Subcutaneous abdominal adipose tissue (tissue), 5 donors: ENCODE results near the gene VPS13D.

ENCODE experiments used
- H3K27ac ChIP-seq: one replicate; pipeline ENCODE4 v1.7.0; 2013; ENCODE audit warnings: low read depth, mild to moderate bottlenecking, inconsistent platforms, low read length, moderate library complexity
- H3K27me3 ChIP-seq, 5 donors: one replicate each; pipeline ENCODE4 v1.7.0; 2013; ENCODE audit warnings: low read length in 5 of 5, inconsistent platforms in 1 of 5; ENCODE audit not compliant: control insufficient read depth in 5 of 5, insufficient read depth in 4 of 5
- H3K36me3 ChIP-seq, 5 donors: one replicate each; pipeline ENCODE4 v1.7.0; 2013; ENCODE audit warnings: low read length in 5 of 5; ENCODE audit not compliant: control insufficient read depth in 5 of 5, insufficient read depth in 5 of 5
- H3K4me1 ChIP-seq, 5 donors: one replicate each; pipeline ENCODE4 v1.7.0; 2013; ENCODE audit warnings: low read length in 5 of 5, mild to moderate bottlenecking in 3 of 5, moderate library complexity in 1 of 5; ENCODE audit not compliant: control insufficient read depth in 5 of 5, insufficient read depth in 5 of 5
- H3K4me3 ChIP-seq, 5 donors: one replicate each; pipeline ENCODE4 v1.7.0; 2013; ENCODE audit warnings: low read length in 5 of 5, low read depth in 1 of 5
- H3K9ac ChIP-seq, 5 donors: one replicate each; pipeline ENCODE4 v1.7.0; 2013; ENCODE audit warnings: low read length in 5 of 5, mild to moderate bottlenecking in 4 of 5, moderate library complexity in 3 of 5
- H3K9me3 ChIP-seq, 5 donors: one replicate each; pipeline ENCODE4 v1.7.0; 2013; ENCODE audit warnings: low read length in 5 of 5; ENCODE audit not compliant: control insufficient read depth in 5 of 5
- donor health status: healthy.
- donor health status: healthy.
- donor health status: healthy.
- donor health status: healthy.
- donor health status: healthy.

VPS13D gene

GRCh38 chr1:12196641-12197482 is 33.0 kb upstream of the VPS13D start:
- H3K9ac ChIP-seq = no peak overlapping the region
- peaks cover 0 to 24% (median 0%) of the 10 kb centered on the region in 5 donors for H3K4me1 ChIP-seq
- H3K27ac ChIP-seq = no peak overlapping the region
- H3K36me3 ChIP-seq = peaks cover 0 to 86% (median 68%) of the 10 kb centered on the region in 5 donors
- H3K27me3 ChIP-seq = no peaks in the 10 kb centered on the region
- no peak overlapping the region for H3K4me3 ChIP-seq
- H3K9me3 ChIP-seq = no peaks in the 10 kb centered on the region

- H3K9ac ChIP-seq = no peak overlapping the region
- H3K27me3 ChIP-seq = no peaks in the 10 kb centered on the region
- peaks cover 0 to 86% (median 68%) of the 10 kb centered on the region in 5 donors for H3K36me3 ChIP-seq
- no peaks in the 10 kb centered on the region for H3K9me3 ChIP-seq
- H3K4me3 ChIP-seq = no peak overlapping the region
- H3K27ac ChIP-seq = no peak overlapping the region
- H3K4me1 ChIP-seq = peaks cover 0 to 24% (median 0%) of the 10 kb centered on the region in 5 donors
These were observed 32.3 kb upstream of the VPS13D start for GRCh38 chr1:12197483-12197880.

- Histone ChIP-seq H3K4me3 (no peak overlapping the region), H3K36me3 (peaks cover 0 to 83% (median 62%) of the 10 kb centered on the region in 5 donors), H3K9ac (no peak overlapping the region), H3K4me1 (peaks cover 0 to 13% (median 0%) of the 10 kb centered on the region in 5 donors), H3K27me3 (no peaks in the 10 kb centered on the region), H3K27ac (no peak overlapping the region), H3K9me3 (no peaks in the 10 kb centered on the region)
These were observed 29.6 kb upstream of the VPS13D start for GRCh38 chr1:12200208-12200607.

GRCh38 chr1:12201352-12202189 is 28.3 kb upstream of the VPS13D start:
- Histone ChIP-seq H3K4me3 (no peak overlapping the region), H3K9ac (no peak overlapping the region), H3K27me3 (no peaks in the 10 kb centered on the region), H3K27ac (no peak overlapping the region), H3K9me3 (no peaks in the 10 kb centered on the region), H3K36me3 (peaks cover 0 to 87% (median 64%) of the 10 kb centered on the region in 5 donors), H3K4me1 (peaks cover 0 to 6% (median 0%) of the 10 kb centered on the region in 5 donors)

GRCh38 chr1:12202190-12202497 is 27.7 kb upstream of the VPS13D start:
- peaks cover 0 to 3% (median 0%) of the 10 kb centered on the region in 5 donors for H3K27me3 ChIP-seq
- peaks cover 0 to 2% (median 0%) of the 10 kb centered on the region in 5 donors for H3K4me1 ChIP-seq
- H3K9me3 ChIP-seq = no peaks in the 10 kb centered on the region
- peaks cover 0 to 89% (median 67%) of the 10 kb centered on the region in 5 donors for H3K36me3 ChIP-seq
- no peak overlapping the region for H3K4me3 ChIP-seq
- H3K27ac ChIP-seq = no peak overlapping the region
- H3K9ac ChIP-seq = no peak overlapping the region

GRCh38 chr1:12202577-12202976 is 27.3 kb upstream of the VPS13D start:
- Histone ChIP-seq H3K27ac (no peak overlapping the region), H3K4me1 (no peaks in the 10 kb centered on the region), H3K4me3 (no peak overlapping the region), H3K36me3 (peaks cover 0 to 88% (median 66%) of the 10 kb centered on the region in 5 donors), H3K9ac (no peak overlapping the region), H3K9me3 (no peaks in the 10 kb centered on the region), H3K27me3 (peaks cover 0 to 3% (median 0%) of the 10 kb centered on the region in 5 donors)

- peaks cover 0 to 3% (median 0%) of the 10 kb centered on the region in 5 donors for H3K27me3 ChIP-seq
- H3K9ac ChIP-seq = no peak overlapping the region
- peaks cover 0 to 90% (median 64%) of the 10 kb centered on the region in 5 donors for H3K36me3 ChIP-seq
- H3K27ac ChIP-seq = no peak overlapping the region
- H3K9me3 ChIP-seq = no peaks in the 10 kb centered on the region
- H3K4me1 ChIP-seq = peaks cover 0 to 3% (median 0%) of the 10 kb centered on the region in 5 donors
- no peak overlapping the region for H3K4me3 ChIP-seq
These were observed 26.4 kb upstream of the VPS13D start for GRCh38 chr1:12203216-12204007.

- Histone ChIP-seq H3K4me3 (no peak overlapping the region), H3K9me3 (no peaks in the 10 kb centered on the region), H3K36me3 (peaks cover 0 to 87% (median 60%) of the 10 kb centered on the region in 5 donors), H3K27me3 (peaks cover 0 to 3% (median 0%) of the 10 kb centered on the region in 5 donors), H3K9ac (no peak overlapping the region), H3K4me1 (peaks cover 0 to 10% (median 3%) of the 10 kb centered on the region in 5 donors), H3K27ac (no peak overlapping the region)
These were observed 25.7 kb upstream of the VPS13D start for GRCh38 chr1:12204140-12204539.

- Histone ChIP-seq H3K36me3 (peaks cover 0 to 78% (median 54%) of the 10 kb centered on the region in 5 donors), H3K27ac (no peak overlapping the region), H3K27me3 (peaks cover 0 to 3% (median 0%) of the 10 kb centered on the region in 5 donors), H3K4me1 (peaks cover 0 to 14% (median 6%) of the 10 kb centered on the region in 5 donors), H3K9ac (no peak overlapping the region), H3K4me3 (no peak overlapping the region), H3K9me3 (no peaks in the 10 kb centered on the region)
These were observed 24.8 kb upstream of the VPS13D start for GRCh38 chr1:12204754-12205658.
